Measurements from ENCODE around the gene NFE2L3. TPM values are rescaled to one million over a fixed set of nuclear protein-coding genes. Genes with fewer than 3 reads are reported as not detected.

NFE2L3 gene
- total and polyA plus RNA-seq, 9 of the 15 experiments (the other 6 are each of a cell fraction or from before 2014, with no cell fraction given) = 2.9 to 16.9 (median 12.4) TPM

GRCh38 chr7:26187380-26188205, 35.6 kb downstream of the NFE2L3 start (continued):
- 0 out of 2 replicates have a peak, but pooled peaks have one; percentile 19 for TF ChIP-seq HDAC2 (IDR thresholded peaks at IDR 0.05)
- TF ChIP-seq, protein P1, sequence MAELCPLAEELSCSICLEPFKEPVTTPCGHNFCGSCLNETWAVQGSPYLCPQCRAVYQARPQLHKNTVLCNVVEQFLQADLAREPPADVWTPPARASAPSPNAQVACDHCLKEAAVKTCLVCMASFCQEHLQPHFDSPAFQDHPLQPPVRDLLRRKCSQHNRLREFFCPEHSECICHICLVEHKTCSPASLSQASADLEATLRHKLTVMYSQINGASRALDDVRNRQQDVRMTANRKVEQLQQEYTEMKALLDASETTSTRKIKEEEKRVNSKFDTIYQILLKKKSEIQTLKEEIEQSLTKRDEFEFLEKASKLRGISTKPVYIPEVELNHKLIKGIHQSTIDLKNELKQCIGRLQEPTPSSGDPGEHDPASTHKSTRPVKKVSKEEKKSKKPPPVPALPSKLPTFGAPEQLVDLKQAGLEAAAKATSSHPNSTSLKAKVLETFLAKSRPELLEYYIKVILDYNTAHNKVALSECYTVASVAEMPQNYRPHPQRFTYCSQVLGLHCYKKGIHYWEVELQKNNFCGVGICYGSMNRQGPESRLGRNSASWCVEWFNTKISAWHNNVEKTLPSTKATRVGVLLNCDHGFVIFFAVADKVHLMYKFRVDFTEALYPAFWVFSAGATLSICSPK (IDR thresholded peaks at IDR 0.05; ENCODE audit: borderline replicate concordance) = no peak
- TF ChIP-seq, protein P2, sequence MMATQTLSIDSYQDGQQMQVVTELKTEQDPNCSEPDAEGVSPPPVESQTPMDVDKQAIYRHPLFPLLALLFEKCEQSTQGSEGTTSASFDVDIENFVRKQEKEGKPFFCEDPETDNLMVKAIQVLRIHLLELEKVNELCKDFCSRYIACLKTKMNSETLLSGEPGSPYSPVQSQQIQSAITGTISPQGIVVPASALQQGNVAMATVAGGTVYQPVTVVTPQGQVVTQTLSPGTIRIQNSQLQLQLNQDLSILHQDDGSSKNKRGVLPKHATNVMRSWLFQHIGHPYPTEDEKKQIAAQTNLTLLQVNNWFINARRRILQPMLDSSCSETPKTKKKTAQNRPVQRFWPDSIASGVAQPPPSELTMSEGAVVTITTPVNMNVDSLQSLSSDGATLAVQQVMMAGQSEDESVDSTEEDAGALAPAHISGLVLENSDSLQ (IDR thresholded peaks at IDR 0.05) = no peak
- TF ChIP-seq ZNF41 (CRISPR knock-in tag; conservative IDR thresholded peaks at IDR 0.05) = no peak
- no peak for TF ChIP-seq ZNF197 (CRISPR knock-in tag; IDR thresholded peaks at IDR 0.05; ENCODE audit: low read depth)
- TF ChIP-seq PBX2 (CRISPR knock-in tag; IDR thresholded peaks at IDR 0.05; ENCODE audit: low read depth) = no peak
- TF ChIP-seq PBX2 (tag; conservative IDR thresholded peaks at IDR 0.05; ENCODE audit: low read depth) = no peak
- TF ChIP-seq DLX4 (CRISPR knock-in tag; IDR thresholded peaks at IDR 0.05) = peak; percentile 12; the same call in 1 of the 2 replicates
- TF ChIP-seq ZBTB7A (IDR thresholded peaks at IDR 0.05; ENCODE audit: borderline replicate concordance, control insufficient read depth, low read depth, low read length) = no peak
- TF ChIP-seq SMAD3 (CRISPR knock-in tag; conservative IDR thresholded peaks at IDR 0.05) = no peak; the same call in none of the 2 replicates
- no peak for TF ChIP-seq DPF2 (IDR thresholded peaks at IDR 0.05)
- TF ChIP-seq, protein P3, sequence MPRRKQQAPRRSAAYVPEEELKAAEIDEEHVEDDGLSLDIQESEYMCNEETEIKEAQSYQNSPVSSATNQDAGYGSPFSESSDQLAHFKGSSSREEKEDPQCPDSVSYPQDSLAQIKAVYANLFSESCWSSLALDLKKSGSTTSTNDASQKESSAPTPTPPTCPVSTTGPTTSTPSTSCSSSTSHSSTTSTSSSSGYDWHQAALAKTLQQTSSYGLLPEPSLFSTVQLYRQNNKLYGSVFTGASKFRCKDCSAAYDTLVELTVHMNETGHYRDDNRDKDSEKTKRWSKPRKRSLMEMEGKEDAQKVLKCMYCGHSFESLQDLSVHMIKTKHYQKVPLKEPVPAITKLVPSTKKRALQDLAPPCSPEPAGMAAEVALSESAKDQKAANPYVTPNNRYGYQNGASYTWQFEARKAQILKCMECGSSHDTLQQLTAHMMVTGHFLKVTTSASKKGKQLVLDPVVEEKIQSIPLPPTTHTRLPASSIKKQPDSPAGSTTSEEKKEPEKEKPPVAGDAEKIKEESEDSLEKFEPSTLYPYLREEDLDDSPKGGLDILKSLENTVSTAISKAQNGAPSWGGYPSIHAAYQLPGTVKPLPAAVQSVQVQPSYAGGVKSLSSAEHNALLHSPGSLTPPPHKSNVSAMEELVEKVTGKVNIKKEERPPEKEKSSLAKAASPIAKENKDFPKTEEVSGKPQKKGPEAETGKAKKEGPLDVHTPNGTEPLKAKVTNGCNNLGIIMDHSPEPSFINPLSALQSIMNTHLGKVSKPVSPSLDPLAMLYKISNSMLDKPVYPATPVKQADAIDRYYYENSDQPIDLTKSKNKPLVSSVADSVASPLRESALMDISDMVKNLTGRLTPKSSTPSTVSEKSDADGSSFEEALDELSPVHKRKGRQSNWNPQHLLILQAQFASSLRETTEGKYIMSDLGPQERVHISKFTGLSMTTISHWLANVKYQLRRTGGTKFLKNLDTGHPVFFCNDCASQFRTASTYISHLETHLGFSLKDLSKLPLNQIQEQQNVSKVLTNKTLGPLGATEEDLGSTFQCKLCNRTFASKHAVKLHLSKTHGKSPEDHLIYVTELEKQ (CRISPR knock-in tag; IDR thresholded peaks at IDR 0.05) = no peak
- TF ChIP-seq TCF3 (CRISPR knock-in tag; IDR thresholded peaks at IDR 0.05) = no peak
- TF ChIP-seq ZNF282 (CRISPR knock-in tag; IDR thresholded peaks at IDR 0.05) = no peak
- no peak for TF ChIP-seq HDAC1 (IDR thresholded peaks at IDR 0.05)
- no peak for TF ChIP-seq ZNF146 (CRISPR knock-in tag; IDR thresholded peaks at IDR 0.05; ENCODE audit: unreplicated experiment)
- 0 out of 2 replicates have a peak, but pooled peaks have one; percentile 11 for TF ChIP-seq CREM (IDR thresholded peaks at IDR 0.05; ENCODE audit: low read depth)
- TF ChIP-seq ZFPM2 (CRISPR knock-in tag; IDR thresholded peaks at IDR 0.05) = no peak; the same call in 1 of the 2 replicates
